Large intestine (tissue), 1 donor: ENCODE data around the gene CAPN3. TPM values are rescaled to one million over a fixed set of nuclear protein-coding genes. Genes with fewer than 3 reads are reported as not detected.

Source experiments
- polyA plus RNA-seq: library from polyadenylated mRNA; unstranded; fragments of 120-200 nt; gene quantifications from one replicate; pipeline ENCODE4 v1.2.1, GENCODE V29; 2013

Gene CAPN3
- polyA plus RNA-seq, 1 donor, result 229 TPM

Other genes with a start within 250 kb of the CAPN3 start
- 3.6 TPM for gene PLA2G4F, start 202.9 kb upstream of the CAPN3 start, polyA plus RNA-seq
- 59.6 TPM for gene VPS39, start 151.2 kb upstream of the CAPN3 start, polyA plus RNA-seq
- 31.6 TPM for gene GANC, start 86.3 kb upstream of the CAPN3 start, polyA plus RNA-seq
- 55.9 TPM for gene TMEM87A, start 86.1 kb upstream of the CAPN3 start, polyA plus RNA-seq
- gene ZNF106, start 131.6 kb downstream of the CAPN3 start, polyA plus RNA-seq, result 28.8 TPM
- 146 TPM for gene SNAP23, start 136.1 kb downstream of the CAPN3 start, polyA plus RNA-seq
- 22.2 TPM for gene LRRC57, start 189.3 kb downstream of the CAPN3 start, polyA plus RNA-seq
- 16.5 TPM for gene HAUS2, start 189.3 kb downstream of the CAPN3 start, polyA plus RNA-seq
- 10.3 TPM for gene STARD9, start 216.1 kb downstream of the CAPN3 start, polyA plus RNA-seq